ENCODE results near the gene SPATA12.

Gene SPATA12

DNA sequence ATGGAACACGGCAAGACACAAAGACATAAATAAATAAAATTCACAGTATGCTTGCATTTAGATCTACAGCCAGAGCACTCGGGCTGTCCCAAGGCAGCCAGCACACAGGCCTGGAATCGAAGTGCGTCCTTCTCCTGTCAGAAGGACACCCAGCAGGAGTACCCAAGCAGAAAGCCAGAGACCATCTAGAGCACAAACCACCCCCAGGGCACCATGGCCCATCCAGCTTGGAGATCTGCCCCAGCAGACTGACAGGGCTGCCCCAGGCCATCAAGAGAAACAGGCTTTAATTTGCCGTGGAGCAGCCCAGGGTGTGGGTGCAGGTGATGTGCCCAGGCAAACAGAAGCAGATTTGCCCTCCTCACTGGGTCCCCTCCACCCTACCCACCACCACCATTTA is 7.8 kb upstream of the SPATA12 start:
- DNase-seq (ENCODE audit: low read depth, low spot score) = no peak

DNA sequence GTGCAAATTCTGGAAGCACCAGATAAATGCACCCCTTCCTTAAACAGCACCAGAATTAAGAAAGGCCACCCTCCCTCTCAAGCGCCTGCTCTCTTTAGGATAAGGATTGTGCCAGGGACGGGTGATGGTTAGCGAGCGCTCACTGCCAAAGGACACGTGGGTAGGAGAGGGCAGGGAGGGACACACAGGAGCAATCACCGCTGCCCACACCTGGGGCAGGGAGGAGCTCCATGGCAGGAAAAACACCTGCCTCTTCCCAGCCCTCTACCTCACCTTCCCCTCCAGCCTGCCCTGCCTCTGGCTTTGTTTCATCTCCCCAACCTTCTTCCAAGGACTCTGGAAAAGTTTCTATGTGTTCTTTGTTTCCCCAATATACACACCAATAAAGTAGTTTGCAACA is 7.3 kb upstream of the SPATA12 start:
- no peak for DNase-seq (ENCODE audit: low read depth, low spot score)

DNA sequence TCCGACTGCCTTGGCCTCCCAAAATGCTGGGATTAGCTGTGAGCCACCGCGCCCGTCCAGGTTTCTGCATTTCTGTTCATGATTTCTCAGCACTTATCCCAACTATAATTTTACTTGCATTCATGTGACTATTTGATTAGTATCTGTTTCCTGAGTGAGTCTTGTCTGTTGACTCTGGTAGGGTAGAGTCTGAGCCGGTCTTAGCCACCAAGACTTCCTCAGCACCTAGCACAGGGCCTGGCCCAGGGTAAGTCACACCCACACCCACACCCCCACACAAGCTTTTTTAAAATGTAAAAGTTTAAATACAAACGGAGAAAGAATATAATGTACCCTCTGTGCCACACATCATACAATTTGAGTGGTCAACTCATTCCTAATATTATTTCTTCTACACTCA is 3.1 kb upstream of the SPATA12 start:
- no peak for DNase-seq (ENCODE audit: low read depth, low spot score)

DNA sequence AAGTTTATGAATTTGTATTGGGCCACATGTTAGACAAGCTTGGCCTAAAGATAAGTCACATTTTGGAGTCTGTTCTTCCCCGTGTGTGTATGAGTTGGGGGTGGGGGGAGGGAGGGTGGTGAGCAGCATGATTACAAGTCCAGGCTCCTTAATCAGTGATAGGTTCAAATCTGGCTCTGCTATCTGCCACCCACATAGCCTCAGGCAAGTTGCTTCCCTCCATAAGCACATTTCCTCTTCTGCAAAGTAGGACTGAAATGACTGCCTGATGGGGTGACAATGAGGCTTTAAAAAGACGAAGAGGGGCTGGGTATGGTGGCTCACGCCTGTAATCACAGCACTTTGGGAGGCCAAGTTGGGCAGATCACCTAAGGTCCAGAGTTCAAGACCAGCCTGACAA is 1.1 kb upstream of the SPATA12 start:
- DNase-seq (ENCODE audit: low read depth, low spot score) = no peak

DNA sequence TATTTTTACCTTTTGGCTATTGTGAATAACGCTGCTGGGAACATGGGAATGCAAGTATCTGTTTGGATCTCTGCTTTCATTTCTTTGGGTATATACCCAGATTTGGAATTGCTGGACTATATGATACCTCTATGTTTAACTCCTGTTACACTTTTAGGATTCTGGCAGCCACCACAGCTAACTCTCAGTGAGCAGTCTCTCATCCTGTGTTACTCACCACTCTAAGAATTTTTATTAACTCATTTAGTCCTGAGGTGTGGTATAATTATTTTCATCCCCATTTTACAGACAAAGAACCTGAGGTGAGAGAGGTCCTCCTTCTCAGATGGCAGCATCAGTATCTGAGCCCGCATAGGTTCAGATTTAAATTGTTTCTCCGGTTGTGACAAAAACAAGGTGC is 1.1 kb downstream of the SPATA12 start:
- DNase-seq (ENCODE audit: low read depth, low spot score) = no peak

DNA sequence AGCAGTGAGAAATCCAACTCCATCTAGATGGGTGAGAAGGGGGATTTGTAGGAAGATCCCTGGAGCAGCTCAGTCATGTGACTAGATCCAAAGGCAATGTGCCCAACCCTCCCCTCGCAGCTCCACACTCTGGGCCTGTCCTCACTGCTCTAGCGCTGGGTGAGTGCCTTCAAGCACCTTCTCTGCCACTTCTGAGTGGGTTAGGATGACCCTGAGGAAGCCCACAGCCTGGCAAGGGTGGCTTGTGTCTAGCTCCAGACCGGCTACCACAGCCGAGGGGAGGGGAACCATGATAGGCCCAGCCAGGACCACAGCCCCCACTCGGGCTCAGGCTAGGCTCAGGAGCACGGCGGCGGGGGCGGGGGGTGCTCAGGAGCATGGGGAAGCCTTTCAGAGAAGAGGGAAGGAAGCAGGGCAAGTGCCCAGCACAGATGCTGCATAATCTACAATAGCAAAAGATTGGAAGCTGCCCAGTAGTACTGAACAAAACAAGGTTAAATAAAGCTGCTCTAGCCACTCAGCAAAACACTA is 1.7 kb downstream of the SPATA12 start:
- DNase-seq (ENCODE audit: low read depth, low spot score) = no peak

DNA sequence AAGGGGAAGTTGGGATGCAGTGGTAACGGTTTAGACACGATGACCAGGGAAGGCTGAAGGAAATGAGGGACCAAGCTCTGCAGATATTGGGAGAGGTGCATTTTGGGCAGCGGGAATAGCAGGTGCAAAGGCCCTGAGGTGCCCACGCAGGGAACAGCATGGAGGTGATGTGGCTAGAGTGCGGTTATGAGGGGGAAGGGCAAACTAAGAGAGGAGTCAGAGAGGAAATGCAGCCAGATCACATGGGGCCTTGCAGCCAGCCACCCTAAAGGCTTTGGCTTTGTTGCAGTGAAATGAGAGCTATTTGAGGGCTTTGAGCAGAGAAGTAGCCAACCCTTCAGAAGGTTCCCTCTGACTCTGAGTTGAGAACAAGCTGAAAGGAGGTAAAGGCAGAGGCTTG is 2.6 kb downstream of the SPATA12 start:
- no peak for DNase-seq (ENCODE audit: low read depth, low spot score)

DNA sequence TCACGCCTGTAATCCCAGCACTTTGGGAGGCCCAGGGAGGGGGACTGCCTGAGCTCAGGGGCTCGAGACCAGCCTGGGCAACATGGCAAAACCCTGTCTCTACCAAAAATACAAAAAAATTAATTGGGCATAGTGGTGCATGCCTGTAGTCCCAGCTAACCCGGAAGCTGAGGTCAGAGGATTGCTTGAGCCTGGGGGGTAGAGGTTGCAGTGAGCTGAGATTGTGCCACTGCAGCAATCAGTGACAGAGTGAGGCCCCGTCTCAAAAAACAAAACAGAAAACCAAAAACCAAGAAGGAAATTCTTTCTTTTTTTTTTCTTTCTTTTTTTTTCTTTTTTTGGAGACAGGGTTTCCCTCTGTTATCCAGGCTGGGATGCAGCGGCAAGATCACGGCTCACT is 3.5 kb downstream of the SPATA12 start:
- DNase-seq (ENCODE audit: low read depth, low spot score) = no peak

DNA sequence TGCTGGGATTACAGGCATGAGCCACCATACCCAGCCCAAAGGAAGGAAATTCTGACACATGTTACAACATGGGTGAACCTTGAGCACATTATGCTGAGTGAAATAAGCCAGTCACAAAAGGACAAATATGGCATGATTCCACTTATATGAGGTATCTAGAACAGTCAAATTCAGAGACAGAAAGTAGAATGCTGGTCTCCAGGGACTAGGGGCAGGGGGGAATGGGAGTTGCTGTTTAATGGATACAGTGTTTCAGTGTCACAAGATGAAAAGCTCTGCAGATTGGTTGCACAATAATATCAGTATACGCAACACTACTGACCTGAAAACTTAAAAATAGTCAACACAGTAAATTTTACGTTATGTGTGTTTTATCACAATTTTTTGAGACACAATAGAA is 4.1 kb downstream of the SPATA12 start:
- no peak for DNase-seq (ENCODE audit: low read depth, low spot score)

DNA sequence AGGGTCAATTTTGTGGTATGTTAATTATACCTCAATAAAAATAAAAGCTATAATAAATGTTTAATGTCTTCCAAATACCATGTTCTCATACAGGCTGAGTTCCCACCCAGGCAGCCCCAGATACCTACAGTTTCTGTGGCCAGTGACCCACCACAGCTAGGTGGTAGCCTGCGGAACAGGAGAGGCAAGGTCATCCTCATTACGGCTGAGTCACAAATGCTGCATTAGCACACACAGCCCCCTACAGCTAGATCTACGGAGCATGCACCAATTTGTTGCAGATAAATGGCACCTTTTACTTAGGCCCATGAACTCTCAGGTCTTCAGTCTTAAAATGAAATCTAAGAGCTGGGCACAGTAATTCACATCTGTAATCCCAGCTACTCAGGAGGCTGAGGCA is 5.1 kb downstream of the SPATA12 start:
- no peak for DNase-seq (ENCODE audit: low read depth, low spot score)

DNA sequence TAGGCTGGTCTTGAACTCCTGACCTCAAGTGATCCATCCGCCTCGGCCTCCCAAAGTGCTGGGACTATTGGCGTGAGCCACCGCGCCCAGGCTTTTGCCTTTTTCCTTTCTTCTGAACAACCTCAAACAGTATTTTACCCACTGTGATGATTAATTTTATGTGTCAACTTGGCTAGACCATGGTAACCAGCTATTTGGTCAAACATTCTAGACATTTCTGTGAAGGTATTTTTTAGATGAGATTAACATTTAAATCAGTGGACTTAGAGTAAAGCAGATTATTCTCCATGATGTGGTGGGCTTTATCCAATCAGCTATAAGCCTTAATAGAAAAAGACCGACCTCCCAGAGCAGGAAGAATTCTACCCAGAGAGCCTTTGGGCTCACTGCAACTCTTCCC is 6.0 kb downstream of the SPATA12 start:
- no peak for DNase-seq (ENCODE audit: low read depth, low spot score)

DNA sequence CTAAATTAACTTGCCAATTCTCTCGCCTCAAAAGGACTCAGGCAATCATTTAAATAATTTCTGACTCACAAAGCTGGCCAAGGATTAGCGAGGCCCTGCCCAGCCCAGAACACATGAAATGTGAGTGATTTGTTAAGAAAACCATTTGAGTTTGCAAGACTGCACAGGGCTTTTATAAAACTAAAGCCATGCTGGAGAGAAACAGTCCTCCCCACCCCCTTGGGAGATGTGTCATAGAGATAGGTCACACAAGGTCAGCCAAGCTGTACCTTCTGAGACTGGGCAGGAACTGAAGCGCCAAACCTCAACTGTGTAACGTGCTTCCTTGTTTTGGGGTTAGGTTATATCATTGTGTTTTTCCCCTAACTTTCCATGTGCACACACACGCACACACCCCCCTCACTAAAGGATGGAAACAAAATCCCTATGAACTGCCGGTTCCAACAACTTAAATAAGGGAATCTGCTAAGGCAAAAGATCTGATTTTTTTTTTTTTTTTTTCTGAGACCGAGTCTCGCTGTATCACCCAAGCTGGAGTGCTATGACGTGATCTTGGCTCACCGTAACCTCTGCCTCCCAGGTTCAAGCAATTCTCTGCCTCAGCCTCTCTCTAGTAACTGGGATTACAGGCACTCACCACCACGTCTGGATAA is 8.1 kb downstream of the SPATA12 start:
- DNase-seq (ENCODE audit: low read depth, low spot score) = no peak

DNA sequence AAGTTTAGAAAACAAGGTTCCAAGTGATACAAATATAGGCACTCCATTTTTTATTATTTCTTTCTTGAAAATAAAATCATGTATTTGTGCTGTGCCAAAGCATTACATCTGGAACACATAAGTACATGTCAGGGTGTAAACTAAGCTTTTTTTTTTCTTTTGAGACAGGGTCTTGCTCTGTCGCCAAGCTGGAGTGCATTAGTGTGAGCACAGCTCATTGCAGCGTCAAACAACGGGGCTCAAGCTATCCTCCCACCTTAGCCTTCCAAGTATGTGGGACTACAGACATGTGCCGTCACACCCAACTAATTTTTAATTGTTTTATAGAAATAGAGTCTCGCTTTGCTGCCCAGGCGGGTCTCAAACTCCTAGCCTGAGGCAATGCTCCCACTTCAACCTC is 9.0 kb downstream of the SPATA12 start:
- DNase-seq (ENCODE audit: low read depth, low spot score) = no peak

DNA sequence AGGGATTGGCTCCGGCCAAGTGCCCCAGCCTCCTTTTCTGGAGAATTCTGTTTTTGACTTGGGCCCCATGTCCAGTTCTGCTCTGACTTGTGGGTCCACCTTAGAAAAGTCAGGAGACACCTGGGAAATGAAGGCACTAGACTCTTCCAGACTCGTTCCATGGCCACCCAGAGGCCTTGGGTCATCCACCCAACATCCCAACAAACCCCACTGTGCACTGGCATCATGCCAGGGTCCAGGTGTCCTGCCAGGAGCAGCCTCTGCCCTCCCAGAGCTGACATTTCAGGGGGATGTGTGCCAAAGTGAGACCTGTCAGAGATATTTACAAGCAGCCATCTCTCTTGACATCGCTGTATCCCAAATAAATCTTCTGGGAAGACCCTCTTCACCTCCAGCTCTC is 13.2 kb downstream of the SPATA12 start:
- no peak for DNase-seq (ENCODE audit: low read depth, low spot score)

DNA sequence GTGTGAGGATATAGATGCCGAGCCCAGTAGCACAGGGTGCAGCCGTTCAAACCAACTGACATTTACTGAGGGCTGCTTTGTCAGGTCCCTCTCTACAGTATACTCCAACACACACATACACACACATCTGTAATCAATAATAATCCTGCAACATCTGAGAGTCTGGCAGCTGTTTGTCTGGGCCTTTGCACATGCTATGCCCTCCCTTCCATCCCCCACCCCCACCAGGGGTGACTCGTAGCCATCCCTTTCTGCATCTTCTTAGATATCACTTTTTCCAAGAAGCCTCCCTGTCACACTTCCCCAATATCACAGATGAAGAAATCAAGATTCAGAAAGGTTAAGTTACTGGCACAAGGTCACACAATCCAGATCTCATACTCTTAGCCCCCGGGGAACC is 13.7 kb downstream of the SPATA12 start:
- no peak for DNase-seq (ENCODE audit: low read depth, low spot score)

DNA sequence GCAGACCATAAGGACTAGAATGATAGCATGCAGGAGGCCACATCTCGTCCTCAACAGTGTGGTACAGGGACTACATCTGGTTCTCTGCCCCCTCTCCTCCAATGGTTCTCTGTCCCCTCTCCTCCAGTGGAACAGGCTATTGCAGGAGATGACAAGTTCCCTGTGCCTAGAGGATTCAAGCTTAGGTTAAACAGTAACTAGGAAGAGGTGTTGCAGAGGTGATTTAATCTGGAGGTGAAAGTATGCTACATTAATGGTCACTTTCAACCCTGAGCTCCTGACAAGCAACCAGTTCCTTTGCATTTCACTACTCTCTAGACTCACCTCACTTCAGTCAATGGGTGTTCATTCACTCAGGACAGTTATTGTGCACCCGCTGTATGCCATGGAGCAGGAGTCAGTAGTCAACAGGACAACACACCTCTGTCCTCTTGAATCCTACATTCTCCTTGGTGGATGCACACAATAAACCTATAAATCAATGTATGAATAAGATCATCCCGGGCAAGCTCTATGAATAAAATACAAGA is 16.0 kb downstream of the SPATA12 start:
- DNase-seq (ENCODE audit: low read depth, low spot score) = no peak

DNA sequence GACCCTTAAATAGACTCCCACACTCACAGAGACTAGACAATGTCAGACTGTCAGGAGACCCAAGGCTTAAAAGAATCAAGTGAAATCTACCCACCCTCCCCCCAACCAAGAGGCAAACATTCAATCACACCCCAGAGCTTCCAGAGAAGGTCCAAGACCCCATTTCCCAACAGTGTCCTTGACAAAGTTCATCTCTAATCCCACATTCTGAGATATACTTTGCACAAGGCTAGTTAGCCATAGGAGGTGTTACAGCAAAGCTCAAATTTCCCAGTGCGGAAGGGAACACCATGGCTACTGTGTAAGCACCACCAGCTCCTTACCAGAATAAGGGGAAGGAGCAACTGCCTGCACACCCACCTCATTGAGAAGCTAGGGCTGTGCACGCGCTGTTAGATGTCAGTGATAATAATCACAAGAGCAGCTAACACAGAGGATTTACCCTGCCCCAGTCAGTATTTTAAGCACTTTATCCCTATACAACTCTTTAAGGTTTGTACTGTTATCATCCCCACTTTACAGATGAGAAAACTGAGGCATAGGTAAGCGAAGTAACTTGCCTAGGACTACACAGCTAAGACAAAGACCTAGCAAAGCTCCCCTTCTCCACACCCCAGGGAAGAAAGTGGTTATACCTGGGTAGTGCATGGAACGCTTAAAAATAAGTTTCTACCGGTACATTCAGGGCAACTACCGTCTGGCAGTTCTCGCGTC is 17.3 kb downstream of the SPATA12 start:
- DNase-seq (ENCODE audit: low read depth, low spot score) = no peak

DNA sequence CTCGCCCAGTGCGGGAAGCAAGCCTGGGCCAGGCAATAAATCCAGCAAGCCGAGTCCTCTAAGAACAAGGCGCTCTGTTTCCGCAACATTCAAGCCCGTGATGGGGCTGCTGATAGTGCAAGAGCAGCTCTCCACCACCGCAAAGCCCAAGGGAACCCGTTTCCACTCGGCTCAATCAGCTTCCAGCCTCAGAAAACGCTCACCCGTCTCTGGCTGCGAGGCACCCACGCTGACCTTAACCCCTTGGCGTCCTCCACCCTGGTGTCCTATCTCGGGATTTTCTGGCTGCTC is 17.8 kb downstream of the SPATA12 start:
- DNase-seq (ENCODE audit: low read depth, low spot score) = no peak

DNA sequence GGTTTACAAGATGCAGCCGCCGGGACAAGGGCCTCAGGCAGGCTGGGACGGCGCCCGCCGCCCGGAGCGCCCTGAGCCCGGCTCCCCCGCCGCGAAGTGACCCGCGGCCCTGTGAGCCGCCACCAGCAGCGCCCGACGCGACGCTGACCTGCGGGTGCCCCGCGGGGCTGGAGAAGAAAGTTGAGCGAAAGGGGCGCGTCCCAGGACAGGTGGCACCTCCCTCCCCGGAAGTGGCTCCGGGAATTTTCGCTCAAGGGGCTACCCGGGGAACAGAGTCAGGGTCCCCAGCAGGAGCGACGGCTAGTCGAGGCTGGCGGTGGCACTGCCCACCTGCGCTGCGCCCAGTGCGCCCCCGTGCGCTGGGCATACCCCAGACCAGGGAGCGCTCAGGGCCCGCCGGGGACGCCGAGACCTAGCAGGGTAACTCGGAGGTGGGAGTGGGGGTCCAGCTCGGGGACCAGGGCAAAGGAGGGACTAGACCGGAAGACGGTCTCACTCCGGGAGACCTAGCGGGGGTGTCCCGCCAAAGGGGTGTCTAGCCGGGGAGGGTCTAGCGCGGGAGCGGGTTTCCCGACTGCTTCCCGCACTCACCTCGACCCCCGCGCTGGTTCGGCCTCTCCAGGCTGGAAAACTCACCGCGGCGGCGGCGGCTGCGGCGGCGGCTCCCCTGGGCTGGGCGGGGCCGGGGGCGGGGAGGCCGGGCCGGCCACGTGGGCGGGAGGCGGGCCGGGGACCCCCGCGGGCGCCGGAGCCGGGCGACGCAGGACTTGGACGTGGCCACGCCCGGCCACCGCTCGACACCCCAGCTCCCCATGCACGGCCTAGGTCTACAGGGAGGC is 18.4 kb downstream of the SPATA12 start:
- no peak for DNase-seq (ENCODE audit: low read depth, low spot score)

DNA sequence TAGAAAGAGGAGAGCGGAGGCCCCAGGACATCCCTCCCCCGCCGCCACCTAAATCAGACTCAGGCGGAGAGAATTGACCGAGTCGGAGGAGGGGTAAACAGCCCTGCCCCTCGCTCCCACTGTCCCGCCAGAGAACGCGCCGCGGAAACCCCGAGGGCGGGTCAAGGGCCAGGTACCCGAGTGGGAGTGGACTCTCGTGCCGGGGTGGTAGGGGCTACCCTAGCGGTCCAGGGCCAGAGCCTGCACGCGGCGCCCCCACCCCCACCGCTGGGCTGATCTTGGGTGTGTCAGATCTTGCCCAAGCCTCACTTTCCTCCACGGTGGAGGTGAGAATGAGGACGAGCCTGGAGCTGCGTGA is 19.0 kb downstream of the SPATA12 start:
- no peak for DNase-seq (ENCODE audit: low read depth, low spot score)

DNA sequence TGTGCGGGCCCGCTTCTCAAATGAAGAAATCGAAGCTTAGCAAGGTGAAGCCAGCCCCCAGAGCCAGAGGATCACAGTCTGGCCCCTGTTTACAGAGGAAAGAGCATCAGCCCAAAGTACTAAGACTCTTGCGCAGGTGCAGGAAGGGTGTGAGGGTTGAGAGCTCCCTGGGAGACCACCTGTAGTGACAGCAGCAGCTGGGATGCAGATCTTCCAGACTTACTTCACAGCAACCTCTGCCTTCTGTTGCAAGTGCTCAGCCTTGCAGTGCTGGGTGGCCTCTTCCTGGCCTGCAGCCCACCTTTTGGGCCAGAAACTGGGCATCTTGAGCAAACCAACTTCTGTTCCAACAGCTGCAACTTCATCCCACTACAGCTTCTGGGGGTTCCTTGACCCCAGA is 19.7 kb downstream of the SPATA12 start:
- no peak for DNase-seq (ENCODE audit: low read depth, low spot score)

DNA sequence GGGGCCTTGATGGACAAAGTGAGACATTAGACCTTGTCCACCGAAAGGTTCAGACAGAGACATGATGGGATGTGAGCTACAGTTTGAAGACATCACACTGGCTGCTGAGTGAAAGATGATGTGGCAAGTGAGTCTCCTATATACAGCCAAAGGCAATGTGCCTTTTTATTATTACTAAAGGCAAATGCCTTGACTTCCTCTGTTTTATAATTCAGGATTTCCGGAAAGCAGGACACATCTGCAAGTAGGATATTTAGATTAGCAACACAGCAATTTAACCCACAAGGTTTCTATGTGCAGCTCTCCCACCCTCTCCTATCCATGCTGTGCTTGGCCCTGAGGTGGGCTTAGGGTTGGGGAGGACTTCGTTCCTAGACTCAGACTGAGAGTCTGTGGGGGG is 20.7 kb downstream of the SPATA12 start:
- no peak for DNase-seq (ENCODE audit: low read depth, low spot score)

DNA sequence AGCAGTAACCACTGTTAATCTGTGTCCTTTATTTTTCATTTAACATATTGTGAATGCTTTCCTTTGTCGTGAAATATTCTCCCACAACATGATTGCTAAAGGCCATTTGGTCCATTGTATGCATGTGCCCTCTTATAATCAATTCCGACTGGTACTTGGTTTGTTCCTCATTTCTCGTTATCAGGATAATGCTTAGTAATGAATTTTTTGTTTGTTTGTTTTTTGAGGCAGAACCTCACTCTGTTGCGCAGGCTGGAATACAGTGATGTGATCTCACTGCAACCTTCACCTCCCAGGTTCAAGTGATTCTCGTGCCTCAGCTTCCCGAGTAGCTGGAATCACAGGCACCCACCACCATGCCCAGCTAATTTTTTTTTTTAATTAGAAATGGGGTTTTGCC is 22.0 kb downstream of the SPATA12 start:
- DNase-seq (ENCODE audit: low read depth, low spot score) = no peak
